GM21825 (cell line): ENCODE data around the gene PROCR.
"Not testable (repeated sequence)": the region's sequence is repeated elsewhere in the genome, so short reads cannot be mapped to it uniquely, and the experiment has no call there.

Experiments used
- ATAC-seq: cut with Tn5 transposase; IDR thresholded peaks from one replicate; pipeline ENCODE4 v1.9.1; 2021; ENCODE audit warnings: mild to moderate bottlenecking, moderate library complexity; ENCODE audit not compliant: unreplicated experiment

The PROCR gene

GRCh38 chr20:35164531-35164930 is 7.3 kb upstream of the PROCR start:
- not testable (repeated sequence) for ATAC-seq

GRCh38 chr20:35165221-35166185 is 6.4 kb upstream of the PROCR start:
- no peak for ATAC-seq

- ATAC-seq, result no peak
Measured at GRCh38 chr20:35166242-35166830, 5.5 kb upstream of the PROCR start.

GRCh38 chr20:35167787-35168186 is 4.1 kb upstream of the PROCR start:
- ATAC-seq, result no peak

GRCh38 chr20:35168701-35169409 is 3.0 kb upstream of the PROCR start:
- not testable (repeated sequence) for ATAC-seq

- ATAC-seq, result no peak
Measured at GRCh38 chr20:35171438-35171752, 477 bp upstream of the PROCR start.

GRCh38 chr20:35172434-35172806 is 548 bp downstream of the PROCR start:
- ATAC-seq, result no peak

GRCh38 chr20:35173576-35174192 is 1.8 kb downstream of the PROCR start:
- ATAC-seq, result no peak

- ATAC-seq, result no peak
Measured at GRCh38 chr20:35174458-35175216, 2.8 kb downstream of the PROCR start.

- ATAC-seq, result no peak
Measured at GRCh38 chr20:35176132-35176531, 4.3 kb downstream of the PROCR start.

- no peak for ATAC-seq
Measured at GRCh38 chr20:35179292-35180212, 7.7 kb downstream of the PROCR start.

- no peak for ATAC-seq
Measured at GRCh38 chr20:35180266-35180665, 8.4 kb downstream of the PROCR start.

- no peak for ATAC-seq
Measured at GRCh38 chr20:35181731-35182130, 9.9 kb downstream of the PROCR start.

GRCh38 chr20:35186691-35187289 is 14.9 kb downstream of the PROCR start:
- not testable (repeated sequence) for ATAC-seq

GRCh38 chr20:35187584-35188190 is 15.8 kb downstream of the PROCR start:
- ATAC-seq, result no peak

- not testable (repeated sequence) for ATAC-seq
Measured at GRCh38 chr20:35189223-35189622, 17.4 kb downstream of the PROCR start.

GRCh38 chr20:35190556-35190955 is 18.7 kb downstream of the PROCR start:
- ATAC-seq, result no peak

- ATAC-seq, result no peak
Measured at GRCh38 chr20:35191419-35192117, 19.7 kb downstream of the PROCR start.
